NOMO-1 treated with DMSO at 0.1 percent for 48 hours (cell line): ENCODE data around the gene RFC1.
"Not testable (repeated sequence)": the region's sequence is repeated elsewhere in the genome, so short reads cannot be mapped to it uniquely, and the experiment has no call there.

Experiments used
- DNase-seq: peaks from one replicate; lab custom pipeline; 2025; ENCODE audit not compliant: unreplicated experiment; lab: John Stamatoyannopoulos, UW

The RFC1 gene

DNA sequence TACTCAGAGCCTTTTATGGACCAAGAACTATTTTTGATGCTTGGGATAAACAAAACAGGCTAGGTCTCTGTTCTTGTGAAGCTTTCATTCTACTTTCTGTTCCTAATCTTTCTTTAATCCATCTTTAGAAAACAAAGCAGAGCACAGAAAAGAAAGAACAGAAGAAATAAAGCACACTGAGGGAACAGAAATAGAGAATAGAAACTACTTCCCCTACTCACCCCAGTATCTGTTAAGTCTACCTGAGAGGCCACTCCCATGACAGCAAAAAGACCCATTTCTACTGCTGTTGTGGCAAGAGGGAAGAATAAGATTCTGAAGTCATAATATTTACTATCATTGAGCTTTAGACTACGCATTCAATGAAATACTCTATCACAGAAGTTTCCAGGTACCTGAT lies 9.2 kb downstream of the RFC1 start:
- DNase-seq: peak; percentile 37

GRCh38 chr4:39354254-39354552 lies 12.0 kb downstream of the RFC1 start:
- no peak for DNase-seq

- DNase-seq: peak; percentile 83
Observed at GRCh38 chr4:39353478-39354253, 12.5 kb downstream of the RFC1 start.

DNA sequence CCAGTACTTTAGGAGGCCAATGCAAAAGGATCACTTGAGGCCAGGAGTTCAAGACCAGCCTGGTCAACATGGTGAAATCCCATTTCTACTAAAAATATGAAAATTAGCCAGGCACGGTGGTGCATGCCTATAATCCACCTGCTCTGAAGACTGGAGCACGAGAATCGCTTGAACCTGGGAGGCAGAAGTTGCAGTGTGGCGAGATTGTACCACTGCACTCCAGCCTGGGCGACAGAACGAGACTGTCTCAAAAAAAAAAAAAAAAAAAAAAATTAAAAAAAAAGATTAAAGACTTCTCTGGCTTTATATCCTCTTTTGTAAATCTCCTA lies 13.0 kb downstream of the RFC1 start:
- not testable (repeated sequence) for DNase-seq

- no peak for DNase-seq
Observed at GRCh38 chr4:39349326-39349725, 16.8 kb downstream of the RFC1 start.

DNA sequence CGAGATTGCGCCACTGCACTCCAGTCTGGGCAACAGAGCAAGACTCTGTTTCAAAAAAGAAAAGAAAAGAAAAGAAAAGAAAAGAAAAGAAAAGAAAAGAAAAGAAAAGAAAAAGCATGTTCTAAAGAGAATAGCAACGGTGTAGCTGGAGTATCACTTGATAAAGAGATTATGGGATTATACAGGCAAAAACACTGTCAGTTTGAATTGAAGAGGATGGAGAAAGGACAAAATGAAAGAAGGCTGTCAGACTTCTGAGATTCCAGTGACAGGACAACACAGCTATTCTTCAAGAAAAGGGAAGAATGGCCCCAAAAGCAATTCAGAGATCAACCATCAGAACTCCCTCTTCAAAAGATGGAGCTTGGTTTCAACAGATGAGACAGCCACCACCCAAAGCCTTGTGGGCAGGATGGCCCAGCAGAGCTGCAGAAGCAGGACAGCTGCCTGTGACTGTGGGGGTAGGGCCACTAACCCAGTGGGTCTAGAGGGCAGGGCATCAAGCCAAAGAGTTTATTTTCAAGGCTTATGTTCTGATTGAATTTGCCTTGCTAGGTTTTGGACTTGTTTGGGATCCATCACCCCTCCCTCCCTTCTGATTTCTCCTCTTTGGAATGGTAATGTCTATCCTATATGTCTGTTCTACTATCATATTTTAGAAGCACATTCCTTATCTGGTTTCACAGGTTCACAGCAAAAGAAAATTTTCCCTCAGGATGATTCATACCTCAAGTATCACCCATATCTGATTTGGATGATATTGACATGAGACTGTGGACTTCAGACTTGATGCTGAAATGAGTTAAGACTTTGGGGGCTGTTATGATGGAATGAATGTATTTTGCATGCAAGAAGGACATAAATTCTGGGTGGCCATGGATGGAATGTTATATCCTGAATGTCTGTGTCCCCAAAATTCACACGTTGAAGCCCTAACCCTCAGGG lies 17.5 kb downstream of the RFC1 start:
- no peak for DNase-seq

DNA sequence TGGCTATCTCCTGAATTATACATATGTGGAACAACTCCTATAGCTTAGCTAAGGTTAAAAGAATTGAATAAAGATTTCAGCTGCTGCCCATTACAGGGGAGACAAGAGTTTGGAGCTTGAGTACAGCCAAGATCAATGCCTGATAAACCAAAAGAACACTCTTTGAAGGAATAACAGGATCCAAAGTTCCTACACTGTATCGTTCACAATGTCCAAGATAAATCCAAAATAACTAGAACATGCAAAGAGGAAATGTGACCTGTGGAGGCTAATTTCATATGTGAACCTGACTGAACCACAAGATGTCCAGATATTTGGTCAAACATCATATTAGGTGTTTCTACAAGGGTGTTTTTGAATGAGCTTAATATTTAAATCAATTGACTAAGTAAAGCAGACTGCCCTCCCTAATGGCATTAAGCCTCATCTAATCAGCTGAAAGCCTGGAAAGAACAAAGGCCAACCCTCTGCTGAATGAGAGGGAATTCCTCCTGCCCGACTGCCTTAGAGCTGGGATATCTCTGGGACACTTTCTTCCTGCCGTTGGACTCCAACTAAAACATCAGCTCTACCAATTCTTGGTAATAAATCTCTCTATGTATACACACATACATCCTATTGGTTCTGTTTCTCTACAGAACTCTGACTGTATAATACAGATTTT lies 19.2 kb downstream of the RFC1 start:
- DNase-seq: no peak

DNA sequence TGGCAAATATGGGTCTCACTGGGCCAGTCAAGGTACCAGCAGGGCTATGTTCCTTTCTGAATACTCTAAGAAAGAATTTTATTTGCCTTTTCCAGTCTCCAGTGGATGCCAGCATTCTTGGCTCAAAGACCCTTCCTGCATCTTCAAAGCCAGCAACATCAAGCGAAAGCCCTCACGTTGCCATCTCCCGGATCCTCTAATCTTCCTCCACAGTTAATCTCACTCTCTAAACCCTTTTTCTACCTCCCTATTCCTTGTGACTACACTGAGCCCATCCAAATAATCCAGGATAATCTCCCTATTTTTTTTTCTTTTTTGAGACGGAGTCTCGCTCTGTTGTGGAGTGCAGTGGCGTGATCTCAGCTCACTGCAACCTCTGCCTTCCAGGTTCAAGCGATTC lies 23.4 kb downstream of the RFC1 start:
- DNase-seq: no peak

GRCh38 chr4:39341075-39341725 lies 25.0 kb downstream of the RFC1 start:
- DNase-seq: no peak

- no peak for DNase-seq
Observed at GRCh38 chr4:39339968-39340367, 26.2 kb downstream of the RFC1 start.

GRCh38 chr4:39337841-39338240 lies 28.3 kb downstream of the RFC1 start:
- no peak for DNase-seq

- DNase-seq: peak; percentile 15
Observed at GRCh38 chr4:39335566-39335965, 30.6 kb downstream of the RFC1 start.

GRCh38 chr4:39331191-39331590 lies 35.0 kb downstream of the RFC1 start:
- DNase-seq: no peak

DNA sequence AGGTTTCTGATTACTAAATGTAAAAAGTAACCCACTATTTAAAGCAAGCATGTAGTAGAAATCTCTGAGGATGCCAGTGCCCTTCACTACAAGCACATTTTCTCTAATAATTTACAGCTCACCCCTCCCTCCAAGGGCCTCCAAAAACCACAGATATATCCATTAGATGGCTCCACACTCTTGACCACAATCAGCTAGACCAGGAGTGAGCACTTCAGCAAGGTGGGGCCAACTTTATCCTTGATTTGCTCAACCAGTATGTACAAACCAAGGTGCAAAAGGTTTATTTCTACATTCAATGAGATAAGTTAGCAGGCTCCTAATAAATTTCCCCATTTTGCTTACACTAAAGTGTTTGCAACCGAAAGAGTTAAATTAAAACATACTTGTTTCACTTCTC lies 35.8 kb downstream of the RFC1 start:
- DNase-seq: no peak

DNA sequence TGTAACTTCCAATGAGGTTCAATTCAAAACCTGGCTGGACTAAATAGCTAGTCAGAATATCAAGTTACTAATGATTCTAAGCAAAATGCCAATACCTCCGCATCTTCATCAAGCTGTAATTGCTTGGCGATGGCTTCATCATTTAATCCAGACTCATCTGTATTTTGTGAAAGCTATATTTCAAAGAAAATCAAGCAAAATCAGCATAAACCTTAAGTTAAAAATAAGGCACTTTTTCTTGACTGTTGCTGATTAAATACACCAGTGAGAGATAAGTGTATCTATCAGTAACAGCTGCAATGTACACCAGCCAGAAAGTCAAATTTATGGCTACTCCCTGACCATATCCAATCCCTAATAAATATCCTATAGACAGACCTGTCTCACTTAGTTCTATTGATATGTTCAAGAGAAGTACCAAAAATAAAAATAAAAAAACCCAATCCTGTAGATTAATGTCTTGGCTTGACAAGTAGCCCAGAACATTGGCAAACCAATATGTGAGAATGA lies 39.6 kb downstream of the RFC1 start:
- DNase-seq: no peak

- no peak for DNase-seq
Observed at GRCh38 chr4:39324897-39325613, 41.1 kb downstream of the RFC1 start.

GRCh38 chr4:39324446-39324845 lies 41.7 kb downstream of the RFC1 start:
- DNase-seq: no peak

DNA sequence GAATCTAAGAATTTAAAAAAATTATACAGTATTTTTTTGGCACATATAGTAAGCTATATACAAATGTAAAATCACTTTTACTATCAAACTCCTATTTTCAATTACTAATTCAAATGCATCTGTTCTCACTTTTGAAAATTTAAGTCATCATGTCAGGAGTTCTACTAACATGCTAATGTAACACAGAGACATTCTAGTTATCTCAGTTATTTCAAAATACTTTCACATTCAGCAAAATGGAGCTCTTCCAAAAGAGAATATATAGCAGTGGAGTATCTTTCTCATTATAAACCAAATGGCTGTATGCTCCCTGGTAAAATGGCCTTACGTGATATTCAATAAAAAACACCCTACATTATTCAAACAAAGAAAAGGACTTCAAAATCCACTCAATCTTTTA lies 42.3 kb downstream of the RFC1 start:
- DNase-seq: no peak

DNA sequence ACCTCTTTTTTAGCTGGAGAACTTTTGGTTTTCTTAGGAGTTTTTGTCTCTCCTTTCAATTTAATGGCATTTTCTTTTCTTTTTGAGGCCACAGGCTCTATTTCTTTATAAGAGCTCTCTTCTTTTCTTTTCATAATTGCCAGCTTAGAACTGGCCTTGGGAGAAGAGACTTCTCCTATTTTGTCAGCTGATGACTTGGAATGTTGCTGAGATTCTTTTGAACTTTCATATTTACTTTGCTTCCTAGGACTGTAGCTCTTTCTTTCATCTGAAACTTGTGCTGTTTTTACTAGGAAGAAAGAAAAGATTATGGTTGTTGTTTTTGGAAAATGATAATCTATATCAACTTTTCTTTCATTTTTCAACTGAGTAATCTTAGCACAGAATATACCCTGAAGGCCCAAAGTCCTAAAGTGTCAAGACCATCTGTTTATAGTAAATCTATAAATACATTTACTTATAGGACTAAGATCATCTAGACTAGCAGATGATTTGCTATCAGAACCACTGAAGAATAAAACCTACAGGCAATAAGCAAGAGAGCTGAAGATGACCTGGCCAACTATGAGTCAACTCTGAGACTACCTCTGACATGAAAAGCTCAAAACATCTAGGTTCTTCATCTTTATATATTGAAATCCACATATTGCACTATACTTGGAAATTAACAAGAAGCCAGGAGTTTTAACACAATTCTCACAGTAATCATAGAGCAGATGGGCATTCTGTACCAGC lies 45.6 kb downstream of the RFC1 start:
- DNase-seq: no peak

DNA sequence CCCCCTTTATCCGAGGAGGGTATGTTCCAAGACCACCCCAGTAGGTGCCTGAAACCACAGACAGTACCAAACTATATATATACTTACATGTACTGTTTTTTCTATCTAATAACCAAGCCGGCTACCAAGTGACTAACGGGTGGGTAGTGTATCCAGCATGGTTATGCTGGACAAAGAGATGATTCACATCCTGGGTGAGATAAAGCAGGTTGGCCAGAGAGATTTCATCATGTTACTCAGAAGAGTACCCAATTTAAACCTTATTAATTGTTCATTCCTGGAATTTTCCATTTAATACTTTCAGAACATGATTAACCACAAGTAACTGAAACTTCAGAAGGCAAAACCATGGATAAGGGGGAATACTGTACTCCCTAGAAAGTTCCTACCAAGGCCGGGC lies 46.5 kb downstream of the RFC1 start:
- DNase-seq: no peak
